NOMO-1 (cell line): ENCODE measurements around the gene PRRX2.

ENCODE experiments used
- DNase-seq, 2 experiments: peaks; one replicate each; lab custom pipeline; 2025; ENCODE audit not compliant: unreplicated experiment in 2 of 2; lab: John Stamatoyannopoulos, UW

Gene PRRX2

GRCh38 chr9:129673602-129674001, 8.2 kb downstream of the PRRX2 start:
- DNase-seq = no peak

DNA sequence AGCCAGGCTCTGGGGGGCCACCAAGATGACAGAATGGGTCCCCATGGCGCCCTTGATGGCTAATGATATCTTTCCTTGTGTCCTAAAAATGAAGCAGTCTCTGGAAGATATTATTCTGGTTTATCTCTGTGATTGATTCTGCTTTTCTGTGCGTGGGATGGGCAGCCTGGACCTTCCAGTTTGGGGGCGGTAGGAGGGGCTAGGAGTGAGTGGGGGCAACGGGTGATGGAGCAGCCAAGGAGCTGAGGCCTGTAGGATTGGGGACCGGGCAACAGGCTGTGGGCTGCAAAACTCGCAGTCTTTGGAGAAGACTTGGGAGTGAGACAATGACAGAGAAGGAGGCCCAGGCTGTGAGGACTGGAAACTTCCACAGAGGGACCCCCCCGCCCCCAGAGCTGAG, 8.8 kb downstream of the PRRX2 start:
- DNase-seq = no peak

GRCh38 chr9:129675620-129676019, 10.2 kb downstream of the PRRX2 start:
- no peak for DNase-seq

DNA sequence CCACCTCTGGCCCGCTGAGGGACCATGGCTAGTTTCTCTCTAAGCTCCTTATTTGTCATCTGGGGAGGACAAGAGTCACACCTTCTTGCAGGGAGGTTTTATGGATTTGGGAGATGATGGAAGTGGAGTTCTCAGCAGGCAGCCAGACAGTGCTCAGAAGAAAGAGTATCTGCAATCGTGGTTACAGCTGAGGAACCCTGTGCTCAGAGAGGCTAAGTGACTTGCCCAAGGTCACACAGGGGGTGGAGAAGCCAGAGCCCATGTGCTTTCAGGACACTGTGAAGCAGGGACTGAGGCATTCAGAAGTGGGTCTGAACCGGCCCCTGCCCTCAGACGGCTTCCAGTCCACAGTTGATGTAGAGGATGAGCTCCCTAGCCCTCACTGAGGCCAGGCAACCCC, 10.8 kb downstream of the PRRX2 start:
- no peak for DNase-seq

- no peak for DNase-seq
These were observed 11.5 kb downstream of the PRRX2 start for GRCh38 chr9:129676975-129677374.

GRCh38 chr9:129677456-129677855, 12.0 kb downstream of the PRRX2 start:
- no peak for DNase-seq

DNA sequence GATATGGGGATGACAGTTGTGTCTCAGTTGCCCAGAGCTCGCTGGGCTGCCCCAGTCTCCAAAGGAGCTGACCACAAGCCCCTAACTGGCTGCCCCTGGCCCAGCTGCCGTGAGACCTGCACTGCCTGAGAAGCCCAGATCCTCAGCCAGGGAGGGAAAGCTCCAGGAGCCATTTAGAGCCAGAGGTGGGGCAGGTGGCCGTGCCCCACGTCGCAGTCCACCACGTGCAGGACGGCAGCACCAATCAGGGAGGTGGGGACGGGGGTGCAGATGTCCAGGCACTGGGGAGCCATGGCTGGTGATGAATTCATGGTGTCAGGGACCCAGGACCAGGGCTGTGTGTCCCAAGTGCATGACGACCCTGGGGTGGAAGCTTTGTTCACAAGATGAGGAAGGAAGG, 13.4 kb downstream of the PRRX2 start:
- DNase-seq = no peak

GRCh38 chr9:129679537-129679936, 14.1 kb downstream of the PRRX2 start:
- DNase-seq = no peak

GRCh38 chr9:129681924-129682323, 16.5 kb downstream of the PRRX2 start:
- no peak for DNase-seq

DNA sequence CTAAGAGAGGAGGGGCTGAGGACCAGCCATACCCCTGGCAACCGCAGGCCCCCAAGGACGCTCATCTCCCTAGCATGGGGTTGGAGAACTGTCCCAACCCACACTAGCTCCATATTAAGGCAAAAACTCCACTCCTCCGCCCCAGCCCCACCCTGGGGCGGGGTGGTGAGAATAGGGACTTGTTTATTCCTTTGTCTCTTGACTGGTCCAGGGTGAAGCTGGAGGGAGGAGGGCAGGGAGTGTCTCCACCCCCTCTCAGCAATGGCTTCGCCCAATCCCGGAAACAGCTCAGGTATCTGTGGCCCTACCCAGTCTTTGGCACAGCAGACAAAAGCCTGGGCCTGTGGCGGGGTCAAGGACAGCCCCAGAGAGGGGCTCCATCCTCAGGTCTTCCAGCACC, 16.9 kb downstream of the PRRX2 start:
- no peak for DNase-seq

DNA sequence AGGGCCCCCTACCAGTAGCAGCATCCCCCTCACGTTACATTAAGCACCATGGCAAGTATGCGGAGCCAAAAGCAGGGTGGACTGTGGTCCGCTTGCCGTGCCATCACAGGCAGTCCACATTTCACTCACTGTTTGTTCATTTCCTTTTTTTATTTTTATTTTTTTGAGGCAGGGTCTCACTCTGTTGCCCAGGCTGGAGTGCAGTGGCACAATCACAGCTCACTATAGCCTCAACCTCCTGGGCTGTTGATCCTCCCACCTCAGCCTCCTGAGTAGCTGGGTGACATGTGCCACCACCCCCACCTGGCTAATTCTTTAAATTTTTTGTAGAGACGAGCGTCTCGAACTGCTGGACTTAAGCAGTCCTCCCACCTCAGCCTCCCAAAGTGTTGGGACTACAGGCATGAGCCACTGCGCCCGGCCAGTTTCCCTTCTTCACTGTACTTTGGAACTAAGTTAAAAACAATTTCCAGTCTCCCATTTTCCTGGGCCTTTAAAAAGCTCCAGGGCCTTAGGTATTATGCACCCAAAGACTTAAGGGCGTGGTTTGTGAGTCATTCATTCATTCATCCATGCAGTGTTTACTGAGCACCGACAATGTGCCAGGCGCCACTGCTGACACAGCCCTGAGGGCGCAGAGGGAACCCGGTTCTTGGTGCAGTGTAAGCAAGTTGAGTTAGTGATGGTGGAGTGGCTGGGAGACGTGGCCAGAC, 19.9 kb downstream of the PRRX2 start:
- no peak for DNase-seq

DNA sequence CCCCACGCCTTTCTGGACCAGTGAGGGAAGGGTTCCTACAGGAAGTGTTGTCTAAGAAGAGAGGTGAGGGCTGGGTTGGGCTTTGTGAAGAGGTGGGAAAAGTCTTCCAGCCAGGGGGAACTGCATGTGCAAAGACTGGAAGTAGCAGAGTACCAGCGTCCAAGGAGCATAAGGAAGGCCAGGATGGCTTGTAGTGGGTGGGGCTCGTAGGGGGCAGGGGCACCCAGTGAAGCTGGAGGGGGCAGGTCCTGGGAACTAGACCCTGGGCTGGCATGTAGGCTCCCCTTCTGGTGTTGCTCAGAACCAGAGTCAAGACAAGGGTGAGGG, 20.4 kb downstream of the PRRX2 start:
- no peak for DNase-seq

DNA sequence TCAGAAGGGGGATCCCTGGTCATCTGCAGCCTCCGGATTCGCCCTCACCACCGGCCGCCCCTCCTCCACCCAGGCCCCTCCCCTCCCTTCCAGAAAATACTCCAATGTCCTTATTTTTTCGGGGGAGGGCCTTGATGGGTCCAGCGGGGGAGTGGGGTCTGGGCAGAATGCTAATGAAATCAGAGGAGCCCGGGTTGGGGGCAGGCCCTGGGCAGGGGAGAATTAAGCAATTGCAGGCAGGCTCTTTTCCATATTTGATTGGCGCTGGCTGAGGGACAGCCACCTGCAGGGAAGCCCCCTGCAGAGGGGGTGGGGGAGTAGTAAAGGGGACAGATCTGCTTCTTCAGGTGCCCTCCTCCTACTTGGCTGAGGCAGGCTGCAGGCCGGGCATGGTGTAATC, 21.3 kb downstream of the PRRX2 start:
- no peak for DNase-seq

DNA sequence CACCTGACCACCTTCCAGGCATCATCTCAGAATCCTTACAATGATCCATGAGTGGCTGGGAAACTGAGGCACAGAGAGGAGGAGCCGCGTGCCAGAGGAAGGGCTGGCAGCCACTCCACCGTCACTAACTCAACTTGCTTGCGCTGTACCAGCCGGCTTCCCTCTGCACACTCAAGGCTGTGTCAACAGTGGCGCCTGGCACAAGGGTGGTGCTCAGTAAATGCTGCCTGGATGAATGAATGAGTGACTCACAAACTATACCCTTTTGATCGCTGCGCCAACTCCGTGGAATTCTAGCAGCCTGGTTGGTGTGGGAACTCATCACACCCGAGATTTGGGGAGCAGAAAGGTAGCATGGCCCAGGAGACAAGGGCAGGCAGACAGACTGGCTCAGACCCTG, 21.9 kb downstream of the PRRX2 start:
- no peak for DNase-seq

- DNase-seq = no peak
These were observed 23.0 kb downstream of the PRRX2 start for GRCh38 chr9:129688285-129689043.

- no peak for DNase-seq
These were observed 27.1 kb downstream of the PRRX2 start for GRCh38 chr9:129692534-129692933.

DNA sequence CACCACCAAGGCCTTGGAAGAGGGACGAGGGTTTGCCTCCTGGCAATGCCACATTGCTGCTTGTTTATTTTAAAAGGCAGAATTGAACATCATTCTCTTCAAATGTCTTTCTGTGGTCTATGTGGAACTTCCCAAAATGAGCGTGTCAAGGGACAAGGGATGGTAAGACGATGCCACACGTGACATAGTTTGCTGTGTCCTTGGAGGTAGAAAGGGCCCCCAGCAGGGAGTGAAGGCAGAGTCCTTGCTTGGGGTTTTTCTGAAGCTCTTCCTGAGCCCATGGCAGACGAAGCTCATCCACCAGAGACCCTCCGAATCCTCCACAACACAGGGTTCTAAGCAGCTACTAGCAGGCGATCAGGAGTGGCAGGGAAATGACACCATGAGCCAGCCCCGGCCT, 28.3 kb downstream of the PRRX2 start:
- DNase-seq = no peak

- no peak for DNase-seq
These were observed 28.8 kb downstream of the PRRX2 start for GRCh38 chr9:129694243-129694646.

DNA sequence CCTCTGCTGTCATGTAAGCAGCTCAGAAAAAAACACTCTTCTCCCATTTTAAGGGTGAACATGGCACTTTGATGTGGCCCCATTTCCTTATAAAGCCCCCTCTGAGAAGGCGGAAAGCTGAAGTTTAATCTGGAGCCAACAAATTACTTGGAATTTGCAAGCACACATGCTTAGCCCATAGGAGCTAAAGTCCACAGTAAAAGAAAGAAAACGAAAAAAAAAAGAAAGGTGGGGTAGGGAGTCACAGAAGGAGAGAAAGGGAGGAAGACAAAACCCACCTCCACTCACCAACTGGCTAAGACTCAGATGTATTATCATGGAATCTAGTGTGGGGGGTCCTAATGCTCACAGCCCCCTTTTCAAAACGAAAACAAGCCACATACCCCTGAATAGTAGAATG, 30.4 kb downstream of the PRRX2 start:
- DNase-seq = no peak

- peak in 1 of 2 experiments; percentile 23 for DNase-seq
These were observed 31.7 kb downstream of the PRRX2 start for GRCh38 chr9:129696944-129697655.

- DNase-seq = no peak
These were observed 32.3 kb downstream of the PRRX2 start for GRCh38 chr9:129697656-129698253.
